Measurements from ENCODE around the gene CBL.
A peak's percentile ranks its signal among the peaks of the same experiment; 100 is the strongest.

CBL gene

GRCh38 chr11:119315131-119316015, 109.2 kb downstream of the CBL start:
- DNase-seq = peak in 3 of 5 experiments; percentile 36 to 56 (median 44)

GRCh38 chr11:119316016-119316728, 110.0 kb downstream of the CBL start:
- no peak for DNase-seq

GRCh38 chr11:119316729-119317591, 110.8 kb downstream of the CBL start, which contains the start of gene MCAM:
Gene MCAM (minus strand): TSS chr11:119317130. CDS start chr11:119317101, 29 bp downstream.
- no peak for DNase-seq

- no peak for DNase-seq
Observed at GRCh38 chr11:119317592-119318239, 111.6 kb downstream of the CBL start.

GRCh38 chr11:119318240-119319135, 112.3 kb downstream of the CBL start:
- DNase-seq = peak in 2 of 5 experiments; percentile 54 to 71

GRCh38 chr11:119319136-119319699, 113.1 kb downstream of the CBL start:
- DNase-seq = no peak

- DNase-seq = no peak
Observed at GRCh38 chr11:119319700-119320239, 113.6 kb downstream of the CBL start.

- no peak for DNase-seq
Observed at GRCh38 chr11:119320240-119320775, 114.2 kb downstream of the CBL start.

- DNase-seq = peak in 3 of 5 experiments; percentile 34 to 76 (median 39)
Observed at GRCh38 chr11:119320776-119321524, 114.8 kb downstream of the CBL start.

GRCh38 chr11:119322360-119322739, 116.2 kb downstream of the CBL start:
- no peak for DNase-seq

GRCh38 chr11:119322921-119323531, 116.9 kb downstream of the CBL start:
- no peak for DNase-seq

- peak; percentile 54 to 71 (median 65) for DNase-seq
Observed at GRCh38 chr11:119323532-119324033, 117.4 kb downstream of the CBL start.

- no peak for DNase-seq
Observed at GRCh38 chr11:119324189-119324588, 118.0 kb downstream of the CBL start.

GRCh38 chr11:119329320-119329719, 123.2 kb downstream of the CBL start:
- no peak for DNase-seq

GRCh38 chr11:119330237-119330636, 124.1 kb downstream of the CBL start:
- DNase-seq = no peak

- no peak for DNase-seq
Observed at GRCh38 chr11:119332111-119332765, 126.1 kb downstream of the CBL start.

- DNase-seq = peak; percentile 74 to 98 (median 89)
Observed at GRCh38 chr11:119334174-119334930, 128.2 kb downstream of the CBL start, which contains the start of gene RNF26. Gene RNF26 (plus strand): TSS chr11:119334527. CDS start chr11:119335123, 596 bp downstream.
